MM.1S (cell line): ENCODE measurements around the gene TCEAL7.

ENCODE experiments used
- DNase-seq: peaks from one replicate; pipeline ENCODE4 v3.0.0-alpha.2; 2015
- H2AFZ ChIP-seq: fragments of 300-600 bp; sonication (generic); 2 replicates; pipeline ENCODE4 v1.6.0; 2016; ENCODE audit warnings: antibody characterized with exemption, low read length
- H3F3A ChIP-seq: fragments of 300-600 bp; sonication (generic); 2 replicates; pipeline ENCODE4 v1.6.1; 2016; ENCODE audit warnings: mild to moderate bottlenecking, antibody characterized with exemption, low read length, moderate library complexity, mixed read lengths; ENCODE audit not compliant: insufficient read depth
- H3K27ac ChIP-seq: fragments of 300-600 bp; sonication (generic); 2 replicates; pipeline ENCODE4 v1.5.1; 2016; ENCODE audit warnings: mild to moderate bottlenecking, low read length
- H3K27me3 ChIP-seq: fragments of 300-600 bp; sonication (generic); replicated peaks from 2 replicates; pipeline ENCODE4 v1.6.0; 2016; ENCODE audit warnings: low read length; ENCODE audit not compliant: insufficient read depth
- H3K36me3 ChIP-seq: fragments of 300-600 bp; sonication (generic); replicated peaks from 2 replicates; pipeline ENCODE4 v1.6.1; 2016; ENCODE audit warnings: mild to moderate bottlenecking, low read length, mixed read lengths; ENCODE audit not compliant: insufficient read depth
- H3K4me1 ChIP-seq: fragments of 300-600 bp; sonication (generic); 2 replicates; pipeline ENCODE4 v1.6.1; 2016; ENCODE audit warnings: low read length, mixed read lengths
- H3K4me2 ChIP-seq: fragments of 300-600 bp; sonication (generic); 2 replicates; pipeline ENCODE4 v1.6.0; 2016; ENCODE audit warnings: low read depth, low read length
- H3K4me3 ChIP-seq: fragments of 300-600 bp; sonication (generic); 2 replicates; pipeline ENCODE4 v1.5.1; 2016; ENCODE audit warnings: low read length, mixed read lengths
- H3K79me2 ChIP-seq: fragments of 300-600 bp; sonication (generic); 2 replicates; pipeline ENCODE4 v1.6.1; 2016; ENCODE audit warnings: mixed run types, low read length, mixed read lengths
- H3K9ac ChIP-seq: fragments of 300-600 bp; sonication (generic); 2 replicates; pipeline ENCODE4 v1.6.1; 2016; ENCODE audit warnings: low read length, mixed read lengths
- H3K9me2 ChIP-seq: fragments of 300-600 bp; sonication (generic); replicated peaks from 2 replicates; pipeline ENCODE4 v1.6.1; 2016; ENCODE audit warnings: mild to moderate bottlenecking, low read length, mixed read lengths; ENCODE audit not compliant: insufficient read depth
- H3K9me3 ChIP-seq: fragments of 300-600 bp; sonication (generic); replicated peaks from 2 replicates; pipeline ENCODE4 v1.6.1; 2016; ENCODE audit warnings: mild to moderate bottlenecking, low read length, mixed read lengths; ENCODE audit not compliant: insufficient read depth
- H4K20me1 ChIP-seq: fragments of 300-600 bp; sonication (generic); 2 replicates; pipeline ENCODE4 v1.6.1; 2016; ENCODE audit warnings: mild to moderate bottlenecking, low read length, moderate library complexity, mixed read lengths; ENCODE audit not compliant: insufficient read depth
- EZH2 ChIP-seq: fragments of 300-600 bp; sonication (generic); optimal IDR thresholded peaks from 2 replicates; pipeline ENCODE3; 2017; ENCODE audit warnings: low read depth, mild to moderate bottlenecking, antibody characterized with exemption, low read length, mixed read lengths
- EZH2phosphoT487 ChIP-seq: fragments of 300-600 bp; sonication (generic); IDR thresholded peaks from 2 replicates; pipeline ENCODE4 v1.6.1; 2018; ENCODE audit warnings: antibody characterized with exemption, low read length
- TF ChIP-seq, protein P1 (sequence below): fragments of 300-600 bp; sonication (generic); IDR thresholded peaks from 2 replicates; pipeline ENCODE4 v1.5.1; 2016; ENCODE audit warnings: antibody characterized with exemption, low read length, mixed read lengths

Gene TCEAL7

DNA sequence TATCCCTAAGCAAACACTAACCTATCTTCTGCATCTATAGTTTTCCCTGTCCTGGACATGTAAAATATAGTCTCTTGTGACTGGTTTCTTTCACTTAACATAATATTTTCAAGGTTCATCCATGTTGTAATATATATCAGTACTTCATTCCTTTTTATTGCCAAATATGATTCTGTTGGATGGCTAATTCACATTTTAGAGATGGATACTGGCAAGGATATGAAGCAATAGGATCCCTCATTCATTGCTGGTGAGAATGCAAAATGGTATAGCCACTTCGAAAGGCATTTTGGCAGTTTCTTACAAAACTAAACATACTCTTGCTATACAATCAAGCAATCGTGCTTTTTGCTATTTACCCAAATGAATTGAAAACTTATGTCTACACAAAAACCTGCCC, 33.0 kb downstream of the TCEAL7 start:
- no peak for DNase-seq
- no peaks in the 10 kb centered on the region for H3K9me2 ChIP-seq
- H3K9ac ChIP-seq: no peak overlapping the region
- H3K27ac ChIP-seq: no peak overlapping the region
- no peaks in the 10 kb centered on the region for H3K79me2 ChIP-seq
- H3K4me3 ChIP-seq: no peak overlapping the region
- no peaks in the 10 kb centered on the region for H3K27me3 ChIP-seq
- H3K4me1 ChIP-seq: no peaks in the 10 kb centered on the region
- no peak overlapping the region for H2AFZ ChIP-seq
- no peaks in the 10 kb centered on the region for H3F3A ChIP-seq
- no peaks in the 10 kb centered on the region for H4K20me1 ChIP-seq
- TF ChIP-seq EZH2 (no peak), EZH2phosphoT487 (no peak)
- TF ChIP-seq, protein P1, sequence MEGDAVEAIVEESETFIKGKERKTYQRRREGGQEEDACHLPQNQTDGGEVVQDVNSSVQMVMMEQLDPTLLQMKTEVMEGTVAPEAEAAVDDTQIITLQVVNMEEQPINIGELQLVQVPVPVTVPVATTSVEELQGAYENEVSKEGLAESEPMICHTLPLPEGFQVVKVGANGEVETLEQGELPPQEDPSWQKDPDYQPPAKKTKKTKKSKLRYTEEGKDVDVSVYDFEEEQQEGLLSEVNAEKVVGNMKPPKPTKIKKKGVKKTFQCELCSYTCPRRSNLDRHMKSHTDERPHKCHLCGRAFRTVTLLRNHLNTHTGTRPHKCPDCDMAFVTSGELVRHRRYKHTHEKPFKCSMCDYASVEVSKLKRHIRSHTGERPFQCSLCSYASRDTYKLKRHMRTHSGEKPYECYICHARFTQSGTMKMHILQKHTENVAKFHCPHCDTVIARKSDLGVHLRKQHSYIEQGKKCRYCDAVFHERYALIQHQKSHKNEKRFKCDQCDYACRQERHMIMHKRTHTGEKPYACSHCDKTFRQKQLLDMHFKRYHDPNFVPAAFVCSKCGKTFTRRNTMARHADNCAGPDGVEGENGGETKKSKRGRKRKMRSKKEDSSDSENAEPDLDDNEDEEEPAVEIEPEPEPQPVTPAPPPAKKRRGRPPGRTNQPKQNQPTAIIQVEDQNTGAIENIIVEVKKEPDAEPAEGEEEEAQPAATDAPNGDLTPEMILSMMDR: no peak
- H3K9me3 ChIP-seq: no peaks in the 10 kb centered on the region
- H3K4me2 ChIP-seq: no peak overlapping the region
- no peaks in the 10 kb centered on the region for H3K36me3 ChIP-seq

DNA sequence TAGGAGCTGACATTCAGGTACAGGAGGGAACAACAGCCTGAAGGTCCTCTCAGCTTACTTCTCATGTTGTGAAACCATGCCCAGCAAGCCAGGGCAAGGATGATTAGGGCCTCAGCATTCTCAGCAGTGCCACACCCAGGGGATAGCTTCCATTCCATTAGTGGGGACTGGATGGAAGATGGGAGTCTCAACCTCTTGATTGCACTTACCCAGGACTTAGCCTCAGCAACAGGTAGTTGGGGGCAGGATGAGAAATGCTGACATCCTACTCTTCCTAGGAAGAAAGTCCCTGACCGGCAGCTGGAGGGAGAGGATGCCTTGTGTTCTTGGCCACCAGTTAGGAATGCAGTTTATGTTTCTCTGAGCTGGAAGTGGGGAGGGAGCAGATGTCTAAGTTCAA, 37.5 kb downstream of the TCEAL7 start:
- H3K9ac ChIP-seq: no peak overlapping the region
- no peaks in the 10 kb centered on the region for H3K9me3 ChIP-seq
- H3K4me3 ChIP-seq: no peak overlapping the region
- H3K27ac ChIP-seq: no peak overlapping the region
- no peak overlapping the region for H3K4me2 ChIP-seq
- TF ChIP-seq EZH2: no peak
- no peak for TF ChIP-seq EZH2phosphoT487
- TF ChIP-seq, protein P1: no peak
- H3F3A ChIP-seq: no peaks in the 10 kb centered on the region
- no peaks in the 10 kb centered on the region for H3K4me1 ChIP-seq
- H2AFZ ChIP-seq: no peak overlapping the region
- H4K20me1 ChIP-seq: no peaks in the 10 kb centered on the region
- no peaks in the 10 kb centered on the region for H3K36me3 ChIP-seq
- no peak for DNase-seq
- no peaks in the 10 kb centered on the region for H3K79me2 ChIP-seq
- H3K9me2 ChIP-seq: no peaks in the 10 kb centered on the region
- H3K27me3 ChIP-seq: no peaks in the 10 kb centered on the region

DNA sequence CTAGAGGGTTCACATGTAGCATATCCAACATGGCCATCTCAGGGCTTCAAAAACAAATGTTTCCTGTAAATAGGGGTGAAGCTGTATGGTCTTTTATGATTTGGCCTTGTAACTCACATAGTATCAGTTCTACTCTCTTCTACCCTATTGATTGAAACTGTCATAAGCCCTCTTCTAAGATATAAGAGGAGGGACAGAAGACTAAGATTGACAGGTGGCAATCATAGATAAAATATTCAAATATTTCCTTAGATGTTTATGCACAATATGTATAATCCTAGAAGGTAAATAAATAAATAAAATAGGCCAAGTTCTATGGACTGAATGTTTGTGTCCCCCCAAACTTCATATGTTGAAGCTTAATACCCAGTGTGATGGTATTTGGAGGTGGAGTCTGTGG, 39.4 kb downstream of the TCEAL7 start:
- Histone ChIP-seq H3K4me3 (no peak overlapping the region), H3K9ac (no peak overlapping the region), H4K20me1 (no peaks in the 10 kb centered on the region), H3K4me2 (no peak overlapping the region), H3K27ac (no peak overlapping the region), H3K79me2 (no peaks in the 10 kb centered on the region), H3F3A (no peaks in the 10 kb centered on the region), H3K4me1 (no peaks in the 10 kb centered on the region), H3K9me3 (no peaks in the 10 kb centered on the region), H2AFZ (no peak overlapping the region), H3K27me3 (no peaks in the 10 kb centered on the region), H3K36me3 (no peaks in the 10 kb centered on the region), H3K9me2 (no peaks in the 10 kb centered on the region)
- TF ChIP-seq, protein P1: no peak
- TF ChIP-seq EZH2: no peak
- no peak for TF ChIP-seq EZH2phosphoT487
- DNase-seq: no peak

DNA sequence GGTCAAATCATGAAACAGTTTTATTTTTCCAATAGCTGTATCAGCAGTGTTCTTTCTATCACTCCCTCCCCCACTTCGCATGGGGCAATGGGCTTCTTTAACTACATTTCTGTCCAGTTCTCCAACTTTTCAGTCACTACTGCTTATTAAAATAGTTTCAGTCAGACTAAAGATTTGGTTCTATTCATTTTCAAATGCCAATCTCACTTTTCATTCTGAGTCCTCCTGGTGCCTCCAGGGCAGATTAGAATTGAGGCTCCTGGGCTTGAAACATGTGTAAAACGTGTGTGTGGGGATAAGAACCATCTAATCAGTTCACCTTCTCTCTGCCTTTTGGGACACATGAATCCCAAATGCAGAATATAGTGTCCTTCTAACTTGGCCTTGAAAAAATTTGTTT, 42.8 kb downstream of the TCEAL7 start:
- TF ChIP-seq EZH2phosphoT487: no peak
- TF ChIP-seq EZH2: no peak
- TF ChIP-seq, protein P1: no peak
- H3K36me3 ChIP-seq: no peaks in the 10 kb centered on the region
- H4K20me1 ChIP-seq: no peaks in the 10 kb centered on the region
- no peak overlapping the region for H3K9ac ChIP-seq
- no peaks in the 10 kb centered on the region for H3K79me2 ChIP-seq
- H3K4me2 ChIP-seq: no peak overlapping the region
- no peak overlapping the region for H3K27ac ChIP-seq
- H3K9me3 ChIP-seq: no peaks in the 10 kb centered on the region
- no peaks in the 10 kb centered on the region for H3K4me1 ChIP-seq
- H2AFZ ChIP-seq: no peak overlapping the region
- H3K27me3 ChIP-seq: no peaks in the 10 kb centered on the region
- no peaks in the 10 kb centered on the region for H3F3A ChIP-seq
- H3K4me3 ChIP-seq: no peak overlapping the region
- DNase-seq: no peak
- H3K9me2 ChIP-seq: no peaks in the 10 kb centered on the region
